Activated naive CD8-positive, alpha-beta T cell treated with anti-CD3 and anti-CD28 coated beads, Interleukin-2, amount 50 U/mL, for 24 hours (primary cell): ENCODE data around the gene TSEN34.
"Not testable (repeated sequence)": the region's sequence is repeated elsewhere in the genome, so short reads cannot be mapped to it uniquely, and the experiment has no call there.

Experiments
- ATAC-seq: fragments of 150-1000 bp; cut with Tn5 transposase; one replicate; pipeline ENCODE4 v1.10.0; 2021
- DNase-seq: peaks from one replicate; pipeline ENCODE4 v3.0.0; 2021
- H3K27ac Mint-ChIP-seq: one replicate; pipeline ENCODE4 v1.8.0; 2021; ENCODE audit warnings: mild to moderate bottlenecking, mixed read lengths
- H3K27me3 Mint-ChIP-seq: one replicate; pipeline ENCODE4 v1.8.0; 2021; ENCODE audit warnings: mixed read lengths
- H3K36me3 Mint-ChIP-seq: one replicate; pipeline ENCODE4 v1.8.0; 2021; ENCODE audit warnings: low read depth, mixed read lengths
- H3K4me1 Mint-ChIP-seq: one replicate; pipeline ENCODE4 v1.8.0; 2021; ENCODE audit warnings: mixed read lengths
- H3K4me3 Mint-ChIP-seq: one replicate; pipeline ENCODE4 v1.8.0; 2021; ENCODE audit warnings: mild to moderate bottlenecking, moderate library complexity, mixed read lengths
- H3K9me3 Mint-ChIP-seq: one replicate; pipeline ENCODE4 v1.8.0; 2021; ENCODE audit warnings: mixed read lengths

Gene TSEN34

DNA sequence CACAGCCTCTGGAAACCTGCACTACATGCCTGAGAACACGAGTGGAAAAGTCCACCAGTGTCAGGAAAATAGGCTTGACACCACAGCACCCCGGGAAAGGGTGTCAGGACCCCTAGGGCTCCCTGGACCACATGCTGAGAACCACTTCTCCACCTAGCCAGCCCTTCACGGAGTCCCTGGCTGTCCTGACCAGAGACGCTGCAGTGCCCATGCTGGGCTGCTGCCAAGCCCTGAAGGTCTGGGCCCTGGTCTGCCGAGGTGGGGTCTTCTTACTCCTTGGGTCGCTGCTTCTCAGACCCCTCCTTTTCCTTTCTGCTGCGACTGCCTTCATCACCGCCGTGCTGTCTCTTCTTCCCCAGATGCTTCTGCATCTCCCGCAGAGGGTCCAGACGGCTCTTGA lies 34.6 kb upstream of the TSEN34 start:
- no peak for DNase-seq
- Mint-ChIP-seq H3K9me3 (no peaks in the 10 kb centered on the region), H3K36me3 (peaks cover 26% of the 10 kb centered on the region), H3K27me3 (no peaks in the 10 kb centered on the region), H3K4me3 (no peak overlapping the region), H3K4me1 (peaks cover 48% of the 10 kb centered on the region), H3K27ac (no peak overlapping the region)
- ATAC-seq: no peak

- ATAC-seq (no peak), DNase-seq (no peak)
- no peaks in the 10 kb centered on the region for H3K9me3 Mint-ChIP-seq
- H3K27me3 Mint-ChIP-seq: no peaks in the 10 kb centered on the region
- H3K4me3 Mint-ChIP-seq: no peak overlapping the region
- H3K4me1 Mint-ChIP-seq: peaks cover 51% of the 10 kb centered on the region
- H3K27ac Mint-ChIP-seq: peak overlapping the region; percentile 16
- peaks cover 26% of the 10 kb centered on the region for H3K36me3 Mint-ChIP-seq
Observed at GRCh38 chr19:54156953-54157352, 34.2 kb upstream of the TSEN34 start.

DNA sequence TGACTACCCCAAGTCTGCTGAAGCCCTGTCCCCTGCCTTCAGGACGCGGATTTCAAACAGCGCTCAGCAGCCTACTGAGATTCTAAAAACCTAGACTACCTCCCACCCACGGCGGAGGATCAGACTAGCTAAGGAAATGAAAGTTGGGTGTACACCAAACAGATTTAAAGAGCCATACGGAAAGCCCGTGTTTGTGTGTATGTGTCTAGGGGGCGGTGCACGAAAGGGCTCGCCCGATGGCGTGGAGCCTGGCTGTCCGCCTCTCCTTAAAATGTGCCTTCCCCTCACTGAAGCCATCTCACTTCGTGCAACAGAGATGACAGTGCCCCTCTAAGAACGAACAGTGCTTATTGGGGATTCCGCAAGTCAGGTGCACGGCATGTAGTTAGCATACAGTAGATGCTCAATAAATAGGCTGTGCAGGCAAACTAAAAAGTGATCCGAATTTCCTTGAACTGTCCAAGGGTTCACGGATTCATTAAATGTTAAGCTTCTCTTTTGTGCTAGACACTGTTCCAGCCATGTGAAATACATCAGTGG lies 32.2 kb upstream of the TSEN34 start:
- Mint-ChIP-seq H3K4me3 (peak overlapping the region; percentile 87), H3K4me1 (peaks cover 56% of the 10 kb centered on the region), H3K9me3 (no peaks in the 10 kb centered on the region), H3K27me3 (peaks cover 5% of the 10 kb centered on the region), H3K27ac (peak overlapping the region; percentile 90), H3K36me3 (peaks cover 23% of the 10 kb centered on the region)
- DNase-seq (peak; percentile 38), ATAC-seq (no peak)

DNA sequence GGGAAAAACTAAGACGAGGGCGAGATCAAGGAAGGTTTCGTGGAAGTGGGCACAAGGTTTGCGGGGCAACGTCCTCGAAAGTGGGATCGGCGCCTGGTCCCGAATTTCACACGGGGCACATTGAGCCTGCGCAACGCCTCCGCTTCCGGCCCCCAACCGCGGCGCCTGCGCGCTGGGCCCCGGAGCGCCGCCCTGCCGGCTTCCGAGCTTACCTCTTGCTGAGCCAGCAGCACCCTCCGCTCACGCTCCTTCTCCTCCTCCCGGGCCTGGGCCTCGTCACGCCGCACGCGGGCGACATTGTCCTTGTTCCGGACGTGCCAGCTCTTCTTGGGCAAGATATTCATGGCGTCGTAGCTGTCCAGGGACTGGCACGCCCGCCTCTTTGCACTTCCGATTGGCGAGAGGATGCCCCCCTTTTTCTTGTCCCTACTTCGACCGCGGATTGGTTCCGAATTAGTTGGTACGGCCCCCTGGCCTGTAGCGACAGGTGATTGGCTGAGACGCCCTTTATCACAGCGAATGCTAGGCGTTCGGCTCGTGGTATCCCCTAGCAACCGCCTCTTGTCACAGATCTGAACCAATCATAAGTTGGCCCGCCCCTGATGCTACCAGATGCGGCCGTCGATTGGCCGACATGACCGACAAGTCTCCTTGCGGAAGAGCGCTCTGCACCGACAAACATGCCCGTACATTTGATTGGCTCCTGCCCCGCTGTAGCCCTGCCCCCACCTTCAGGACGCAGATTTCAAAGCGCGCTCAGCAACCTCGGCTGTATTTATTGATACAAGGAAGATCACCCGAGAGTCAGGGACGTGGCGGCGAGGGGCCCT lies 31.5 kb upstream of the TSEN34 start, which contains the start of gene LENG1:
Gene LENG1, minus strand, starts transcription at position 370 of the 830 bp plus-strand sequence. Its CDS starts 26 bp downstream, at position 344.
- Mint-ChIP-seq H3K4me3 (peak within 1 kb of the TSS; percentile 87), H3K27ac (peak within 1 kb of the TSS; percentile 90), H3K27me3 (peaks cover 10% of the 10 kb centered on the region), H3K4me1 (peaks cover 55% of the 10 kb centered on the region), H3K36me3 (peaks cover 16% of the 10 kb centered on the region), H3K9me3 (no peaks in the 10 kb centered on the region)
- DNase-seq (peak; percentile 96), ATAC-seq (peak; percentile 96)

- Mint-ChIP-seq H3K9me3 (no peaks in the 10 kb centered on the region), H3K27ac (peak overlapping the region; percentile 90), H3K36me3 (peaks cover 10% of the 10 kb centered on the region), H3K4me3 (peak overlapping the region; percentile 87), H3K27me3 (peaks cover 11% of the 10 kb centered on the region), H3K4me1 (peaks cover 51% of the 10 kb centered on the region)
- DNase-seq: peak; percentile 22
- no peak for ATAC-seq
Observed at GRCh38 chr19:54160182-54160811, 30.8 kb upstream of the TSEN34 start.

DNA sequence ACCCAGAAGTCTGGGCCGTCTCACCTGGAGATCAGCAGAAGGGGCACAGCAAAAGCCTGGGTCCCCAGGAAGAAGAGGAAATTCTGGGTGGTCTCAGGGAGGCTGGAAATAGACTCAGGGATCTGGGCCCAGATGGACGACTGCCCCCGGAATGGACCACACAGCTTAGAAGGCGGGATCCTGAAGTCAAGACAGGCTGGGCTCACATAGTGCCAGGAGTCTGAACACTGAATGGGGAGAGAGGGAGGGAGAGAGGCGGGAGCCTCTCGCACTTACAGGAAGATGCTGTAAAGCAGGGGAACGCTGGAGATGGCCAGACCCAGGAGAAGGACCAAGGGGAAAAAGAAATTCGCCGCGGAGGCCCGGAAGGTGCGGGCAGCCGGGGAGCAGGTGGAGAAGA lies 30.3 kb upstream of the TSEN34 start:
- Mint-ChIP-seq H3K27me3 (peaks cover 11% of the 10 kb centered on the region), H3K4me3 (peak overlapping the region; percentile 87), H3K9me3 (no peaks in the 10 kb centered on the region), H3K27ac (peak overlapping the region; percentile 90), H3K36me3 (peaks cover 10% of the 10 kb centered on the region), H3K4me1 (peaks cover 51% of the 10 kb centered on the region)
- no peak for ATAC-seq
- no peak for DNase-seq

- peak; percentile 82 for DNase-seq
- Mint-ChIP-seq H3K27me3 (peaks cover 11% of the 10 kb centered on the region), H3K4me1 (peaks cover 51% of the 10 kb centered on the region), H3K27ac (no peak overlapping the region), H3K36me3 (peaks cover 2% of the 10 kb centered on the region), H3K4me3 (peak overlapping the region; percentile 75), H3K9me3 (no peaks in the 10 kb centered on the region)
- ATAC-seq: peak; percentile 5
Observed at GRCh38 chr19:54162241-54162805, 28.8 kb upstream of the TSEN34 start.

DNA sequence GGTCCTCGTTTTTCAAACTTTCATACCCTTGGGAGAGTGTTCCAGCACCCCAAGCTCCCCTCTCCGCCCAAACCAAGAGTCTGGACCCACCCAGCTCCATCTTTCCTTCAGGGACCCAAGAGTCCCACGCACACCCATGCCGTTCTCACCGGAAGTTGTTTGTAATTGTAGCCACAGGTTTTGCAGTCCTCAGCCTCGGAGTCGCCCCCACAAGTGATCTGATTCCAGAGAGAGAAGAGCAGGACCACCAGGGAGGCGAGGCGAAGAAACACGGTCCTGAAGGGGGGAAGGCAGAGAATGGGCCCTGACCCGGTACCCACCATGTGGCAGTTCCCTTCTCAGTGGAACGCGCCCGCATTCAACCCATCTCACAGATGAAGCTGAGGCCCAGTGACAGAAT lies 28.2 kb upstream of the TSEN34 start:
- no peak for ATAC-seq
- peak overlapping the region; percentile 12 for H3K4me3 Mint-ChIP-seq
- no peaks in the 10 kb centered on the region for H3K9me3 Mint-ChIP-seq
- H3K27me3 Mint-ChIP-seq: peaks cover 11% of the 10 kb centered on the region
- H3K27ac Mint-ChIP-seq: no peak overlapping the region
- peaks cover 52% of the 10 kb centered on the region for H3K4me1 Mint-ChIP-seq
- DNase-seq: no peak
- peaks cover 2% of the 10 kb centered on the region for H3K36me3 Mint-ChIP-seq

GRCh38 chr19:54164369-54165068 lies 26.6 kb upstream of the TSEN34 start:
- ATAC-seq: no peak
- H3K4me3 Mint-ChIP-seq: peak overlapping the region; percentile 32
- peak; percentile 81 for DNase-seq
- H3K27ac Mint-ChIP-seq: no peak overlapping the region
- peaks cover 11% of the 10 kb centered on the region for H3K27me3 Mint-ChIP-seq
- H3K4me1 Mint-ChIP-seq: peaks cover 43% of the 10 kb centered on the region
- H3K9me3 Mint-ChIP-seq: no peaks in the 10 kb centered on the region
- H3K36me3 Mint-ChIP-seq: no peaks in the 10 kb centered on the region

DNA sequence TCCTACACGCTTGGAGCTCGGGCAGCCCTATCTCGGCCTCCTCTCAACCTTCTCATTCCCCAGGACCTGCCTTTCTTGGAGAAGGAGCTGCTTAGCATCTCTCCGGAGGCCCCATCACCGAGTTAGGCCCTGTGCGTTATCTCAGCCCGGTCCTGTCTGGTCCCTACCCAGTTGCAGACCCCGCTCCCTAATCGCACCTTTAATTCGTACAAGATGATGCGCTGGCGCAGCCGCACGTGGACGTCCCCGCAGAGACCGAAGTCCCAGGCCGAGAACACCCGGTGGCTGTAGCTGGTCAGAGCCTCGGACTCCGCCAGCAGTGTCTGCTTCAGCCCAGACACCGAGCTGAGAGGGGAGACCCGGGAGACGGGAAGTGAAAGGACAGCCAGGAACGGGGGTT lies 25.9 kb upstream of the TSEN34 start:
- Mint-ChIP-seq H3K27ac (no peak overlapping the region), H3K27me3 (peaks cover 11% of the 10 kb centered on the region), H3K4me3 (no peak overlapping the region), H3K4me1 (peaks cover 37% of the 10 kb centered on the region), H3K9me3 (no peaks in the 10 kb centered on the region), H3K36me3 (no peaks in the 10 kb centered on the region)
- DNase-seq (no peak), ATAC-seq (no peak)

DNA sequence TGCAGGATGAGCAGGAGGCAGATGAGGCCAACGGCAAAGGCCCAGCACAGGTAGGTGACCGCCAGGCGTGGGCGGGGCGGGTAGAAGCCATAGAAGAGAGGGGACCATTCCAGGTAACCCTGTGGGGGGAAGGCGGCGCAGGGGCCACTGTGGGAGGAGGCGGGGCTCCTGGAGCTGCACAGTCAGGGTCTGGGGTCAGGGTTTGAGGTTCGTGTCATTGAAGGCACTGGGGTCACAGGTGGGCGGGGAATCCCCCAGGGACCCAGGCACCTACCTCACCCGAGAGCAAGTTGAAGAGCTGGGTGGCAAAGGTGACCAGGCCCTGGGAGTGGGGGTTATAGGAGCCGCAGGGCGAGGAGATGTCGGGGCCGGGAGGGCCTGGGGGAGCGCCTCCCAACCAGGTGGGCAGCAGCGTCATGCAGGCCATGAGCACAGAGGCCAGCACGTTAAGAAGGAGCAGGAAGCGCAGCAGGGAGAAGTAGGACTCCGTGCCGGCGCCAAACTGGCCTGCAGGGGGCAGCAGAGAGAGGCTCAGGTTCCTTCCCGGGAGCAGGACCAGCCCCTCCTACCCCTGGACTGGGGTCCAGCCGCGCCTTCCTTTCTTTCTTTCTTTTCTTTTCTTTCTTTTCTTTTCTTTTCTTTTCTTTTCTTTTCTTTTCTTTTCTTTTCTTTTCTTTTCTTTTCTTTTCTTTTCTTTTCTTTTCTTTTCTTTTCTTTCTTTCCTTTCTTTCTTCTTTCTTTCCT lies 22.8 kb upstream of the TSEN34 start:
- Mint-ChIP-seq H3K4me1 (peaks cover 16% of the 10 kb centered on the region), H3K36me3 (no peaks in the 10 kb centered on the region), H3K27me3 (peaks cover 8% of the 10 kb centered on the region), H3K9me3 (no peaks in the 10 kb centered on the region), H3K4me3 (no peak overlapping the region), H3K27ac (no peak overlapping the region)
- peak; percentile 98 for DNase-seq
- ATAC-seq: peak; percentile 86

- DNase-seq: no peak
- no peaks in the 10 kb centered on the region for H3K36me3 Mint-ChIP-seq
- H3K27me3 Mint-ChIP-seq: peaks cover 4% of the 10 kb centered on the region
- H3K27ac Mint-ChIP-seq: no peak overlapping the region
- no peak for ATAC-seq
- H3K9me3 Mint-ChIP-seq: no peaks in the 10 kb centered on the region
- H3K4me1 Mint-ChIP-seq: peaks cover 12% of the 10 kb centered on the region
- H3K4me3 Mint-ChIP-seq: no peak overlapping the region
Observed at GRCh38 chr19:54169149-54169740, 21.9 kb upstream of the TSEN34 start.

- not testable (repeated sequence) for H3K36me3 Mint-ChIP-seq, ATAC-seq, H3K4me3 Mint-ChIP-seq, DNase-seq, H3K4me1 Mint-ChIP-seq, H3K9me3 Mint-ChIP-seq, H3K27ac Mint-ChIP-seq, H3K27me3 Mint-ChIP-seq
Observed at GRCh38 chr19:54171736-54172431, 19.2 kb upstream of the TSEN34 start.
